ENCODE data around the gene NACC2.

Gene NACC2

DNA sequence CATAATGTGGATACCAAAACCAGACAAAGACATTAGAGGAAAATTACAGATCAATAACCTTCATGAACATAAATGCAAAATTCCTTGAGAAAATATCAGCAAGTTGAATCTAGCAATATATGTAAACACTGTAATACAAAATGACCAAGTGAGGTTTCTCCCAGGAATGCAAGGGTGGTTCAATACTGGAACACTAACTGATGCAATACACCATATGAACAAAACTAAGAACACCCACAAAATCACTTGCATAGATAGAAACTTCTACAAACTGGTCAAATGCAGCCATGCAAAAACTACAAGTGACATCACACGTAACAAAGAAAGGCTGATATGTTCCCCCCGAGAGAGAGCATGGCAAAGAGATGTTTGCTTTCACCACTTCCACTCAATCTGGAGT is 55.6 kb downstream of the NACC2 start:
- no peak overlapping the region for H3K4me3 ChIP-seq (ENCODE audit: control insufficient read depth, low read depth, low read length)
- TF ChIP-seq, protein P1, sequence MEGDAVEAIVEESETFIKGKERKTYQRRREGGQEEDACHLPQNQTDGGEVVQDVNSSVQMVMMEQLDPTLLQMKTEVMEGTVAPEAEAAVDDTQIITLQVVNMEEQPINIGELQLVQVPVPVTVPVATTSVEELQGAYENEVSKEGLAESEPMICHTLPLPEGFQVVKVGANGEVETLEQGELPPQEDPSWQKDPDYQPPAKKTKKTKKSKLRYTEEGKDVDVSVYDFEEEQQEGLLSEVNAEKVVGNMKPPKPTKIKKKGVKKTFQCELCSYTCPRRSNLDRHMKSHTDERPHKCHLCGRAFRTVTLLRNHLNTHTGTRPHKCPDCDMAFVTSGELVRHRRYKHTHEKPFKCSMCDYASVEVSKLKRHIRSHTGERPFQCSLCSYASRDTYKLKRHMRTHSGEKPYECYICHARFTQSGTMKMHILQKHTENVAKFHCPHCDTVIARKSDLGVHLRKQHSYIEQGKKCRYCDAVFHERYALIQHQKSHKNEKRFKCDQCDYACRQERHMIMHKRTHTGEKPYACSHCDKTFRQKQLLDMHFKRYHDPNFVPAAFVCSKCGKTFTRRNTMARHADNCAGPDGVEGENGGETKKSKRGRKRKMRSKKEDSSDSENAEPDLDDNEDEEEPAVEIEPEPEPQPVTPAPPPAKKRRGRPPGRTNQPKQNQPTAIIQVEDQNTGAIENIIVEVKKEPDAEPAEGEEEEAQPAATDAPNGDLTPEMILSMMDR (IDR thresholded peaks at IDR 0.05; ENCODE audit: control insufficient read depth, insufficient read depth, low read depth, low read length, missing control alignments), result no peak
- no peak for DNase-seq (ENCODE audit: low read depth)

DNA sequence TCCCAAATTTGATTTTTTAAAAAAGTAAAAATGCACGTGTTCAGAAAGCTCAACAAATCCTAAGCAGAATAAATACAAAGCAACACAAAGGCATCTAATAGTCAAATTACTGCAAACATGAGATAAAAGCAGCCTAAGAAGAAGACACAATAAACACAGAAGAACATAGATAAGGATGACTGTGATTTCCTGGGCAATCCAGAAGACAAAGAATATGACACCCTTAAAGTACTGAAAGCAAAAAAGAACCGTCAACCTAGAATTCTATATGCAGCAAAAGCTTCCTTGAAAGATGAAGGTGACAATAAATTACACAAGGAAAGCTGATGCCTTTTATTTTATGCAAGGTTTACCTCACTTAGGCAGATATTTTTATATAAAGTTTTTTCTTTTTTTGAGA is 58.2 kb downstream of the NACC2 start:
- TF ChIP-seq, protein P1 (IDR thresholded peaks at IDR 0.05; ENCODE audit: control insufficient read depth, insufficient read depth, low read depth, low read length, missing control alignments), result no peak
- H3K4me3 ChIP-seq (ENCODE audit: control insufficient read depth, low read depth, low read length), result no peak overlapping the region
- no peak for DNase-seq (ENCODE audit: low read depth)

DNA sequence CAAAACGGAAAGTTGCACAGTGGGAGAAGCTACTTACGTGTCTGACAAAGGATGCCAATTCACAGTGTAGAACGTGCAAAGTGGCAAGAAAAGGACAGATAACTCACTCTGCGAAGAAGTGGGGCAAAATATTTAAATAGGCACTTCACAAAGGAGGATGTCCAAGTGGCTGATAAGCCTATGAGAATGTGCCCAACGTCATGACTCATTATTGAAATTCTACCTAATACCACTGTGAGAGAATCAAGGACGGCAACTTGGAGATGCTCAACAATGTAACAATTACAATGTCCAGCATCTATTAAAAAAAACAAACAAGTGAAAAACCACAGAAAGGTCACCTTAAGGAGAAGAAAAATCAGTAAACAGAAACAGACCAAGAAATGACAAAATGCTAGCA is 59.0 kb downstream of the NACC2 start:
- TF ChIP-seq, protein P1 (IDR thresholded peaks at IDR 0.05; ENCODE audit: control insufficient read depth, insufficient read depth, low read depth, low read length, missing control alignments), result no peak
- H3K4me3 ChIP-seq (ENCODE audit: control insufficient read depth, low read depth, low read length), result no peak overlapping the region
- no peak for DNase-seq (ENCODE audit: low read depth)

DNA sequence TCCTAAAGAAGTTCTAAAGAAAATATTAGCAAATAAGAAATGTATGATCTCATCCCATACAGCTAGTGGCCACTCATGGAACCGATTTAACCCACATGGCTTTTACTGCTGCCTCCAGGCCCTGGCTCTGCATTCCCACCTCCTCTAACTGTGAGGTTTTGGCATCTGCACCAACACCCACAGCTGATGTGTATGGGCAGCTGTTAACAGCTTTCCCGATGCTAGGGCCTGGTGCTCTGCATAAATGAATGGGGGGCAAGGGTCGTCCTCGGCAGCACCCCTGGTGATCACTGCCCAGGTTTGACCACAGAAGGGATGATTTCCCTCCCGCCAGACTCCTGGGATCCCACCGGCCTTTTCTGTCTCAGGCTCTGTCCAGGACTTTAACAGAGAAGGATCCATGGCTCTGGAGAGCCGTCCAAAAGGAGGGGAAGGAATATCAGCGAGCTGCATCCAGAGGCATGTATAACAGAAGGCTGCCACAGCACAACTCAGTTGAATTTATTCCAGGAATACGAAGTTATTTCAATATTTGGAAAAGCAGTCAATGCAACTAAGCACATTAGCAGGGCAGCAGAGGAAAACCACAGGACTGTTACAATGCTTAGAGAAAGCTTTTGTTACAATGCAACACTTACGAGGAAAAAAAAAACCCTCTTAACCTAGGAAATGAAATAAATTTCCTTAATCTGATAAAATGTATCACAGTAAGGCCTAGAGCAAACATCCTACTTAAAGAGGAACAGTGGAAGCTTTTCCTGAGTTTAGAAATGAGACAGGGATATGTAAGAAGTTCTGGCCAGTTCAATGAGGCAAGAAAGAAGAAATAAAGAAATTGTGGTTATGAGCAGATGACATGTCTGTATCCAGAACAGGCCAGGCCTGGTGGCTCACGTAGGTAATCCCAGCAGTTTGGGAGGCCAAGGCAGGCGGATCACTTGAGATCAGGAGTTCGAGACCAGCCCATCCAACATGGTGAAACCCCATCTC is 63.1 kb downstream of the NACC2 start:
- TF ChIP-seq, protein P1 (IDR thresholded peaks at IDR 0.05; ENCODE audit: control insufficient read depth, insufficient read depth, low read depth, low read length, missing control alignments), result no peak
- DNase-seq (ENCODE audit: low read depth), result no peak
- no peak overlapping the region for H3K4me3 ChIP-seq (ENCODE audit: control insufficient read depth, low read depth, low read length)

DNA sequence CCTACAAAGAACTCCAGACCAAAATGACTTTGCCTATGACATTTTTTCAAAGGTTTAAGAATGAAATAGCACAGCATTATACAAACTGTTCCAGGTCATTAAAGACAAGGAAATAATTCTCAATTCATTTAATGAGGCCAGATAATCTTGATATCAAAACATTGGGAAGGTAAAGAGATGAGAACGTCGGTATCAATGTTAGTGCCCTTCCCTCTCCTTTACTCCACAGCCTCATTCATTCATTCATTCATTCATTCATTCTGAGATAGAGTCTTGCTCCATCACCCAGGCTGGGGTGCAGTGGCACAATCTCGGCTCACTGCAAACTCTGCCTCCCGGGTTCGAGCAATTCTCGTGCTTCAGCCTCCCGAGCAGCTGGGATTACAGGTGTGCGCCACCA is 64.0 kb downstream of the NACC2 start:
- no peak overlapping the region for H3K4me3 ChIP-seq (ENCODE audit: control insufficient read depth, low read depth, low read length)
- no peak for DNase-seq (ENCODE audit: low read depth)
- TF ChIP-seq, protein P1 (IDR thresholded peaks at IDR 0.05; ENCODE audit: control insufficient read depth, insufficient read depth, low read depth, low read length, missing control alignments), result no peak

DNA sequence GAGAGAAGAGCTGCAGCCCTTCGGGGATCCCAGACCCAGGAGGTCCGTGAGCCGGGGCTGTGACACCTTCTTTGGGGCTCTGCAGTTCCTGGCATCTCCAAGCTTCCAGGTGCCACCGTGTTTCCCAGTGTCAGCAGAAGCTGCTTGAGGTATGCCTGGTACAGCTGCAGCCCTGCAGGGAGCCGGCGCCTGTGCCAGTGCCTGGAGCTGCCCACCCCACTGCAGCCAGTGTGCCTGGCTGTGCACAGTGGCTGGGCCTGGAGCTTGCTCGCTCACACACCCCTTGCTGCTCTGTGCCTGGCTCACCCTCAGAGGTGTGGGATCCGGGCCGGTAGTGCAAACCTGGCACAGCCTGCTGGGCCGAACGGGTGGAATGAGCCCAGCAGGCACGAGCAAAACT is 65.5 kb downstream of the NACC2 start:
- DNase-seq (ENCODE audit: low read depth), result no peak
- H3K4me3 ChIP-seq (ENCODE audit: control insufficient read depth, low read depth, low read length), result no peak overlapping the region
- TF ChIP-seq, protein P1 (IDR thresholded peaks at IDR 0.05; ENCODE audit: control insufficient read depth, insufficient read depth, low read depth, low read length, missing control alignments), result no peak
